Measurements from ENCODE around the gene LRRC56. TPM values are rescaled to one million over a fixed set of nuclear protein-coding genes. Genes with fewer than 3 reads are reported as not detected.

LRRC56 gene
- total and polyA plus RNA-seq, 9 of the 15 experiments (the other 6 are each of a cell fraction or from before 2014, with no cell fraction given), result 0.03 to 4.5 (median 1.0) TPM; not detected in 1

DNA sequence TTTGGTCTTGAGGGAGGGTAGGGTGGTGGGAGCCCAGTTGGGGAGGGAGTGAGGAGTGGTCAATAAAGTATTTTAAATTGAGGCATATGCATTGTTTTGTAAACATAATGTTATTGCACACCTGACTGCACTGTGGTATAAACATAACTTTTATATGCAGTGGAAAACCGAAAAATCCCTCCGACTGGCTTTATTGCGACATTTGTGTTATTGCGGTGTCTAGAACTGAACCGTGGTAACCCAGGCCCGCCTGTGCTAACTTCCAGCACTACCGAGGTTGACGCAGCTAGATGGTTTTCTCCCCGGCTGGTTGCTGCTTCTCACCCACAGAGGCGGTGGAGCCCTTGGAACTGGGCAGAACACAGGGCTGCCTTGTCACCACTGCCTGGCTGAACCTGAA, 22.7 kb upstream of the LRRC56 start:
- Histone ChIP-seq H3K27ac (ENCODE audit: extremely low read depth, low read depth, low read length) (no peak overlapping the region), H3K4me3 (no peak overlapping the region), H3K9me1 (ENCODE audit: control insufficient read depth, insufficient read depth, low read length) (no peaks in the 10 kb centered on the region), H3K4me2 (ENCODE audit: insufficient read depth, low read length) (no peak overlapping the region), H4K20me1 (replicated peaks; ENCODE audit: control insufficient read depth, insufficient read depth, low read length) (no peaks in the 10 kb centered on the region), H3K36me3 (ENCODE audit: control insufficient read depth, insufficient read depth, low read length) (peaks cover 34% of the 10 kb centered on the region; the same call in 2 of the 3 replicates), H3K79me2 (ENCODE audit: control insufficient read depth, insufficient read depth, low read length) (no peaks in the 10 kb centered on the region), H3K4me1 (replicated peaks in 1 of 2; ENCODE audit: control insufficient read depth in 2 of 2, insufficient read depth in 2 of 2, low read length in 2 of 2) (peaks cover 0 to 12% of the 10 kb centered on the region in 2 experiments; a peak in 3 of 5 replicates), H3K9me3 (replicated peaks; ENCODE audit: control insufficient read depth, insufficient read depth, low read depth, low read length) (peaks cover 4% of the 10 kb centered on the region), H3K9ac (ENCODE audit: insufficient read depth in 1 of 2, low read depth in 2 of 2, low read length in 2 of 2) (no peak overlapping the region), H2AFZ (ENCODE audit: low read depth, low read length) (no peak overlapping the region), H3K27me3 (ENCODE audit: control insufficient read depth in 2 of 2, insufficient read depth in 2 of 2, low read length in 2 of 2) (no peaks in the 10 kb centered on the region)
- intact Hi-C loops (cut with micrococcal nuclease) (loop anchor here (5.0 kb wide), 1 partner anchor 72 kb away; the partner anchor contains the start of gene ANO9), in situ Hi-C loops (cut with MboI) (loop anchor here (5.0 kb wide), 1 partner anchor 317 kb away; a partner anchor contains a TSS)
- WGBS (ENCODE audit: insufficient coverage, low coverage, missing lambda C conversion rate), result 93% methylated on average over 10 of the region's 10 CpGs
- FAIRE-seq (no peak), DNase-seq (ENCODE audit: extremely low read depth in 1 of 4, low spot score in 3 of 4) (no peak), ATAC-seq (no peak)
- ChIA-PET CTCF (ENCODE audit: low intra/inter-chr PET ratio) (no interaction called here), POLR2A (no interaction called here)
- TF ChIP-seq, protein P1, sequence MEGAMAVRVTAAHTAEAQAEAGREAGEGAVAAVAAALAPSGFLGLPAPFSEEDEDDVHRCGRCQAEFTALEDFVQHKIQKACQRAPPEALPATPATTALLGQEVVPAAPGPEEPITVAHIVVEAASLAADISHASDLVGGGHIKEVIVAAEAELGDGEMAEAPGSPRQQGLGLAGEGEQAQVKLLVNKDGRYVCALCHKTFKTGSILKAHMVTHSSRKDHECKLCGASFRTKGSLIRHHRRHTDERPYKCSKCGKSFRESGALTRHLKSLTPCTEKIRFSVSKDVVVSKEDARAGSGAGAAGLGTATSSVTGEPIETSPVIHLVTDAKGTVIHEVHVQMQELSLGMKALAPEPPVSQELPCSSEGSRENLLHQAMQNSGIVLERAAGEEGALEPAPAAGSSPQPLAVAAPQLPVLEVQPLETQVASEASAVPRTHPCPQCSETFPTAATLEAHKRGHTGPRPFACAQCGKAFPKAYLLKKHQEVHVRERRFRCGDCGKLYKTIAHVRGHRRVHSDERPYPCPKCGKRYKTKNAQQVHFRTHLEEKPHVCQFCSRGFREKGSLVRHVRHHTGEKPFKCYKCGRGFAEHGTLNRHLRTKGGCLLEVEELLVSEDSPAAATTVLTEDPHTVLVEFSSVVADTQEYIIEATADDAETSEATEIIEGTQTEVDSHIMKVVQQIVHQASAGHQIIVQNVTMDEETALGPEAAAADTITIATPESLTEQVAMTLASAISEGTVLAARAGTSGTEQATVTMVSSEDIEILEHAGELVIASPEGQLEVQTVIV (CRISPR knock-in tag; IDR thresholded peaks at IDR 0.05; ENCODE audit: borderline replicate concordance), result no peak
- TF ChIP-seq CEBPB (tag; IDR thresholded peaks at IDR 0.05), result peak; percentile 69
- no peak for TF ChIP-seq ARID1B (IDR thresholded peaks at IDR 0.05)
- TF ChIP-seq, protein P2, sequence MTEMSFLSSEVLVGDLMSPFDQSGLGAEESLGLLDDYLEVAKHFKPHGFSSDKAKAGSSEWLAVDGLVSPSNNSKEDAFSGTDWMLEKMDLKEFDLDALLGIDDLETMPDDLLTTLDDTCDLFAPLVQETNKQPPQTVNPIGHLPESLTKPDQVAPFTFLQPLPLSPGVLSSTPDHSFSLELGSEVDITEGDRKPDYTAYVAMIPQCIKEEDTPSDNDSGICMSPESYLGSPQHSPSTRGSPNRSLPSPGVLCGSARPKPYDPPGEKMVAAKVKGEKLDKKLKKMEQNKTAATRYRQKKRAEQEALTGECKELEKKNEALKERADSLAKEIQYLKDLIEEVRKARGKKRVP (CRISPR knock-in tag; IDR thresholded peaks at IDR 0.05), result no peak
- TF ChIP-seq POLR2B (IDR thresholded peaks at IDR 0.05; ENCODE audit: low read depth, partially characterized antibody), result no peak
- TF ChIP-seq CEBPG (CRISPR knock-in tag; IDR thresholded peaks at IDR 0.05), result no peak
- TF ChIP-seq CEBPG (tag; conservative IDR thresholded peaks at IDR 0.05 in 1 of 2, IDR thresholded peaks at IDR 0.05 in 1 of 2), result 0 out of 4 replicates have a peak, but pooled peaks of 1 of the 2 experiments have one; percentile 19
- TF ChIP-seq CBX3 (IDR thresholded peaks at IDR 0.05; ENCODE audit: borderline replicate concordance in 1 of 2, low read length in 2 of 2), result no peak
- TF ChIP-seq, protein P3, sequence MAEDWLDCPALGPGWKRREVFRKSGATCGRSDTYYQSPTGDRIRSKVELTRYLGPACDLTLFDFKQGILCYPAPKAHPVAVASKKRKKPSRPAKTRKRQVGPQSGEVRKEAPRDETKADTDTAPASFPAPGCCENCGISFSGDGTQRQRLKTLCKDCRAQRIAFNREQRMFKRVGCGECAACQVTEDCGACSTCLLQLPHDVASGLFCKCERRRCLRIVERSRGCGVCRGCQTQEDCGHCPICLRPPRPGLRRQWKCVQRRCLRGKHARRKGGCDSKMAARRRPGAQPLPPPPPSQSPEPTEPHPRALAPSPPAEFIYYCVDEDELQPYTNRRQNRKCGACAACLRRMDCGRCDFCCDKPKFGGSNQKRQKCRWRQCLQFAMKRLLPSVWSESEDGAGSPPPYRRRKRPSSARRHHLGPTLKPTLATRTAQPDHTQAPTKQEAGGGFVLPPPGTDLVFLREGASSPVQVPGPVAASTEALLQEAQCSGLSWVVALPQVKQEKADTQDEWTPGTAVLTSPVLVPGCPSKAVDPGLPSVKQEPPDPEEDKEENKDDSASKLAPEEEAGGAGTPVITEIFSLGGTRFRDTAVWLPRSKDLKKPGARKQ (CRISPR knock-in tag; IDR thresholded peaks at IDR 0.05), result no peak
- TF ChIP-seq HEY1 (CRISPR knock-in tag; IDR thresholded peaks at IDR 0.05; ENCODE audit: borderline replicate concordance), result no peak
- TF ChIP-seq KLF10 (CRISPR knock-in tag; IDR thresholded peaks at IDR 0.05), result no peak
- TF ChIP-seq TAF15 (IDR thresholded peaks at IDR 0.05; ENCODE audit: low read depth, low read length), result no peak
- no peak for TF ChIP-seq MYC (IDR thresholded peaks at IDR 0.05; ENCODE audit: low read depth, low read length)
- TF ChIP-seq MYC (CRISPR knock-in tag; IDR thresholded peaks at IDR 0.05; ENCODE audit: borderline replicate concordance, low read depth), result no peak
- BruUV-seq (replicated peaks), result no TSS peak
